GM12872 (cell line): ENCODE results near the gene SLC22A12.

Source experiments
- CTCF ChIP-seq: IDR thresholded peaks from 3 replicates; pipeline ENCODE4 v1.5.1; 2011; ENCODE audit warnings: low read depth, mild to moderate bottlenecking, low read length, moderate library complexity; ENCODE audit not compliant: insufficient read depth

SLC22A12 gene

DNA sequence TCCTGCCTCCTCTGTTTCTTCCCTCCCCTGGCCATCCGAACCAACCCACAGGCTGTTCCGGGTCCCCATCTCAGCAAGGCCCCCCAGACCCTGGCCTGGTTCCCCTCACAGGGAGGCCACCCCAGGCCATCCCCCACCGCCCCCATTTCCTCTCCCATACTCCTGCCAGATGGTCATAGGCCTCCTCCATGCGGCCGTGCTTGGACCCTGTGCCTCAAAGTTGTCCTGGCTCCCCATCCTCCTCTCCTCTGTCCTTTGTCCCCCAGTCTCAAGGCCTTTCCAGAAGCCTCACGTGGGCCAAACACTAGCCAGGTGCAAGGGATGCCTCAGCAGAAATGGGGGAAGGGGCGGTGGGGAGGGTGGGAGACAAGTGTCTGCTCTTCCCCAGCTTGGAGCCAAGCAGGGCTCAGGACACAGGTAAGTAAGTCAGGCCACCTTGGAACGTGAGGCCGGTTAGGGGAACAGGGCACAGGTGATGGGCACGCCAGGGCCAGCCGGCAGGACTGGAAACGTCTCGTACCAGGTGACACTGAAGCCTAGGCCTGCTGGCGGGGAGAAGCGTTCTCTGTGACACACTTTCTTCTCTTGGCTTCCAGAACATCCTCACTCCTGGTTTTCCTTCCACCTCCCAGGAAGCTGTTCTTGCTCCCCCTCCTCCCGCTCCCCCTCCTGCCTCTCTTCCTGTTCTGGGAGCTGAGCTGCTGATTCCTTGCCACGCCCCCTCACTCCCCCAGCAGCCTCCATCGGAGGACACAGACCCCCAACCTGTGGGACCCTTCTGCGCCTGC is 31.5 kb upstream of the SLC22A12 start:
- no peak for TF ChIP-seq CTCF

GRCh38 chr11:64560139-64560771 is 30.8 kb upstream of the SLC22A12 start:
- TF ChIP-seq CTCF, result no peak

- TF ChIP-seq CTCF, result no peak
These were observed 30.1 kb upstream of the SLC22A12 start for GRCh38 chr11:64560941-64561340.

DNA sequence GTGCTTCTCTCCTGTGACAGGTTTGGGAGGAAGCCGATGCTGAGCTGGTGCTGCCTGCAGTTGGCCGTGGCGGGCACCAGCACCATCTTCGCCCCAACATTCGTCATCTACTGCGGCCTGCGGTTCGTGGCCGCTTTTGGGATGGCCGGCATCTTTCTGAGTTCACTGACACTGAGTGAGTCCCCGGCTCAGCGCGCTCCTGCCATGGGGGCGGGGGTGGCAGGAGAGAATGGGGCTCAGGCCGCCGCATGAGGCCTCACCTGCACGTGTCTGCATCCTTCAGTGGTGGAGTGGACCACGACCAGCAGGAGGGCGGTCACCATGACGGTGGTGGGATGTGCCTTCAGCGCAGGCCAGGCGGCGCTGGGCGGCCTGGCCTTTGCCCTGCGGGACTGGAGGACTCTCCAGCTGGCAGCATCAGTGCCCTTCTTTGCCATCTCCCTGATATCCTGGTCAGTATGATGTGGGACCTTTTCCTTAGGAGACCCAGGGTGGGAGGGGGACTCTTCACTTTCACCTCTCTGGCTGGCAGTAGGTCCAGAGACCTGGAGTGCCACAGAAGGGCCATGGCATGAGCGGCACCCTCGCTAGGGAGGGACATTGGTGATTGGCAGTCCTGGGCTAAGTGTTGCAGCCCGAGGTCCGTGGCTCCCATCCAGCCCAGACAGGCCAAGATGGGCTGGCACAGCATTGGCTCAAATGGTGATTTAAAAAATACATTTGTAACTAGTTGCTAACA is 28.9 kb upstream of the SLC22A12 start:
- TF ChIP-seq CTCF, result no peak

- no peak for TF ChIP-seq CTCF
These were observed 28.2 kb upstream of the SLC22A12 start for GRCh38 chr11:64562723-64563351.

DNA sequence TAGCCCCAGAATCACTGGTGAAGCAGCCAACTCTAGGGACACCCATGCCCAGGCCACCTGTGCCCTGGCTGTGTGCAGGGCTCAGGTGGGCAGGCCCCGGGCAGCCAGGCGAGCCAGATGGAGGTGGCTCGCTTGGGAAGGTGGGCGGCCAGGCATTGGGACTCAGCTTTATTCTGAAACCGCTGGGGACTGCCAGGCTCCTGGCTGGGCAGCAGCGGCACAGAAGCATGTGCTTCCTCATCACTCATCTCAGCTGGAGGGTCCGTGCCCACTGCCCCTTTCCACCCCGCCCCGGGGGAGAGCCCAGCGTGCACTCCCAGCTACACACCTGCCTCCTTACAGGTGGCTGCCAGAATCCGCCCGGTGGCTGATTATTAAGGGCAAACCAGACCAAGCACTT is 27.1 kb upstream of the SLC22A12 start:
- TF ChIP-seq CTCF, result no peak

GRCh38 chr11:64564419-64564818 is 26.6 kb upstream of the SLC22A12 start:
- TF ChIP-seq CTCF, result no peak
